Cardiac fibroblast (primary cell): ENCODE measurements around the gene NXPE4.
"Not testable (repeated sequence)": the region's sequence is repeated elsewhere in the genome, so short reads cannot be mapped to it uniquely, and the experiment has no call there.

Experiments
- DNase-seq, 2 donors: peaks; one replicate each; pipeline versions ENCODE4 v3.0.0 to v3.0.0-alpha.2; 2010; ENCODE audit warnings: low read depth in 2 of 2
- H3K4me3 ChIP-seq, 2 donors: replicated peaks in 1 of 2; 1 replicate in 1 of 2; 2 replicates in 1 of 2; pipeline ENCODE4 v1.5.1; 2011; ENCODE audit warnings: low read depth in 2 of 2, low read length in 2 of 2, mild to moderate bottlenecking in 2 of 2, moderate library complexity in 1 of 2
- CTCF ChIP-seq: IDR thresholded peaks from one replicate; pipeline ENCODE4 v1.5.1; 2011; ENCODE audit warnings: low read depth, mild to moderate bottlenecking, low read length, inconsistent platforms

NXPE4 gene

DNA sequence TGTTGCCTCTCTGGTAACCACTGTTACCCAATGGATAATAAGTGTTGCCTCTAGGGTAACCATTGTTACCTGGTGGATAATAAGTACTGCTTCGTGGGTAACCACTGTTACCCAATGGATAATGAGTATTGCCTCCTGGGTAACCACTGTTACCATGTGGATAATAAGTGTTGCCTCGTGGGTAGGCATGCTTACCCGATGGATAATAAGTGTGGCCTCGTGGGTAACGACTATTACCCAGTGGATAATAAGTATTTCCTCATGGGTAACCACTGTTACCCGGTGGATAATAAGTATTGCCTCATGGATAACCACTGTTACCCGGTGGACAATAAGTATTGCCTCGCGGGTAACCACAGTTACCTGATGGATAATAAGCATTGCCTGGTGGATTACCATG, 13.8 kb upstream of the NXPE4 start:
- no peak for DNase-seq
- H3K4me3 ChIP-seq: no peak overlapping the region
- no peak for TF ChIP-seq CTCF

DNA sequence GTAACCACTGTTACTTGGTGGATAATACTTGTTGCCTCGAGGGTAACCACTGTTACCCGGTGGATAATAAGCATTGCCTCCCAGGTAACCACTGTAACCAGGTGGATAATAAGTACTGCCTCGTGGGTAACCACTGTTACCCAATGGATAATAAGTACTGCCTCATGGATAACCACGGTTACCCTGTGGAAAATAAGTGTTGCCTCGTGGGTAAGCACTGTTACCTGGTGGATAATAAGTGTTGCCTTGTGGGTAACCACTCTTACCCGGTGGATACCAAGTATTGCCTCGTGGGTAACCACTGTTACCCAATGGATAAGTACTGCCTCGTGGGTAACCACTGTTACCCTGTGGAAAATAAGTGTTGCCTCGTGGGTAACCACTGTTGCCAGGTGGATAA, 13.0 kb upstream of the NXPE4 start:
- not testable (repeated sequence) for DNase-seq, H3K4me3 ChIP-seq

GRCh38 chr11:114607753-114608459, 12.3 kb upstream of the NXPE4 start:
- no peak for TF ChIP-seq CTCF
- no peak overlapping the region for H3K4me3 ChIP-seq
- peak in 1 of 2 donors; percentile 3 for DNase-seq

GRCh38 chr11:114606802-114607075, 11.2 kb upstream of the NXPE4 start:
- DNase-seq: not testable (repeated sequence)

GRCh38 chr11:114606003-114606801, 10.6 kb upstream of the NXPE4 start:
- no peak overlapping the region for H3K4me3 ChIP-seq
- no peak for TF ChIP-seq CTCF
- peak; percentile 4 to 40 for DNase-seq

More at GRCh38 chr11:114606802-114607075, 11.2 kb upstream of the NXPE4 start:
- not testable (repeated sequence) for H3K4me3 ChIP-seq

DNA sequence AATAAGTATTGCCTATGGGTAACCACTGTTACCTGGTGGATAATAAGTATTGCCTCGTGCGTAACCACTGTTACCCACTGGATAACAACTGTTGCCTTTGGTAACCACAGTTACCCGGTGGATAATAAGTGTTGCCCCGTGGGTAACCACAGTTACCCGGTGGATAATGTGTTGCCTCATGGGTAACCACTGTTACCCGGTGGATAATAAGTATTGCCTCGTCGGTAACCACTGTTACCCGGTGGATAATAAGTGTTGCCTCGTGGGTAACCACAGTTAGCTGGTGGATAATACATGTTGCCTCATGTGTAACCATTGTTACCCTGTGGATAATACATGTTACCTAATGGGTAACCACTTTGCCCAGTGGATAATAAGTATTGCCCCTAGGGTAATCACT, 9.8 kb upstream of the NXPE4 start:
- no peak for TF ChIP-seq CTCF
- DNase-seq: no peak
- no peak overlapping the region for H3K4me3 ChIP-seq

DNA sequence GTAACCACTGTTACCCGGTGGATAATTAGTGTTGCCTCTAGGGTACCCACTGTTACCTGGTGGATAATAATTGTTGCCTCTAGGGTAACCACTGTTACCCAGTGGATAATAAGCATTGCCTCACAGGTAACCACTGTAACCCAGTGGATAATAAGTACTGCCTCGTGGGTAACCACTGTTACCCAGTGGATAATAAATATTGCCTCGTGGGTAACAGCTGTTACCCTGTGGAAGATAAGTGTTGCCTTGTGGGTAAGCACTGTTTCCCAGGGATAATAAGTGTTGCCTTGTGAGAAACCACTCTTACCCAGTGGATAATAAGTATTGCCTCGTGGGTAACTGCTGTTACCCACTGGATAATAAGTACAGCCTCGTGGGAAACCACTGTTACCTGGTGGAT, 9.3 kb upstream of the NXPE4 start:
- TF ChIP-seq CTCF: no peak
- no peak for DNase-seq

More for the DNA sequence above, 9.3 kb upstream of the NXPE4 start:
- H3K4me3 ChIP-seq: no peak overlapping the region
